NCI-H1105 (cell line): ENCODE data around the gene CNIH1.
A peak's percentile ranks its signal among the peaks of the same experiment; 100 is the strongest.

ENCODE experiments used
- DNase-seq: peaks from one replicate; lab custom pipeline; 2025; lab: John Stamatoyannopoulos, UW

CNIH1 gene

DNA sequence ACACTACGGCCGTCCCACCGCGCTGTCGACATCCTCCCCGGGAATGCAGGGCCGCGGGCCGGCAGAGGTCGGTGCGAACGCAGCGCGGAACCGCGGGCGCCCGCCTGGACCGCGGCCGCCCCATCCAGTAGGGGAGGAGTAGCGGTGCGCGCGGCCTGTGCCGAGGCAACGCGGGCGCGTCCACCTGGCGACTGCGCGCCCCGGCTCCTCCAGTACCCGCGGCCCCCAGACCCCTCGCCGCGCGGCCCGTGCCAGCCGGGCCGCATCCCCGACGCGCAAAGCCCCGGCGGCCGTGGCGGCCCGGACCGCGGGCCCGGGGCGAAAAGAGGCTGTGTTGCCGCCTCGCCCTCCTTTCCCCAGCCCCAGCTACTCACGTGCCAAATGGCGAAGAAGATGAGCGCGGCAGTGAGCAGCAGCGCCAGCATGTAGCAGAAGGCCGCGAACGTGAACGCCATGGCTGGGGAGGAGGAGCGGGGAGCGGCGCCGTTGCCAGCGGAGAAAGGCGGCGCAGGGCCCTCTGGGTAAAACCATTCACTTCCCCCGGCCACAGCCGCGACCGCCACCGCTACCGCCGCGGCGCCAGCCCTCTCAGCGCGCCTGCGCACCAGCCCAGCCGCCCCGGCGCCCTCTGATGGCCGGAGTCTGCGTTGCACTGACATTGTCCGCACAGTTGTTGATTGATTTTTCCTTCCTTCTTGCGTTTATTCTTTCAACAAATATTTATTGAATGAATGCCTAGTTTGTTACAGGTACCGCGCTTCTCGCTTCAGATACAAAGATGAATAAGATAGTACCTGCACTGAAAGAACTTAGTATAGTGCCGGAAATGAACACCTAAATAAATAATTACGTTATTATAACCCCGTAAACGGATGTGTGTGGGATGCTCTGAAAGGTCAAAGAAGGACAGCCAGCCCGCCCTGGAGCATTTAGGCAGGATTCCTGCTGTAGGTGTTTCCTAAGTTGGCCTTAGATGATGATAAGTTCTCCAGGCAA is at the start of gene CNIH1:
Gene CNIH1 (minus strand): TSS at position 502 of the 996 bp plus-strand sequence. CDS start 47 bp downstream, at position 455.
- peak; percentile 91 for DNase-seq

DNA sequence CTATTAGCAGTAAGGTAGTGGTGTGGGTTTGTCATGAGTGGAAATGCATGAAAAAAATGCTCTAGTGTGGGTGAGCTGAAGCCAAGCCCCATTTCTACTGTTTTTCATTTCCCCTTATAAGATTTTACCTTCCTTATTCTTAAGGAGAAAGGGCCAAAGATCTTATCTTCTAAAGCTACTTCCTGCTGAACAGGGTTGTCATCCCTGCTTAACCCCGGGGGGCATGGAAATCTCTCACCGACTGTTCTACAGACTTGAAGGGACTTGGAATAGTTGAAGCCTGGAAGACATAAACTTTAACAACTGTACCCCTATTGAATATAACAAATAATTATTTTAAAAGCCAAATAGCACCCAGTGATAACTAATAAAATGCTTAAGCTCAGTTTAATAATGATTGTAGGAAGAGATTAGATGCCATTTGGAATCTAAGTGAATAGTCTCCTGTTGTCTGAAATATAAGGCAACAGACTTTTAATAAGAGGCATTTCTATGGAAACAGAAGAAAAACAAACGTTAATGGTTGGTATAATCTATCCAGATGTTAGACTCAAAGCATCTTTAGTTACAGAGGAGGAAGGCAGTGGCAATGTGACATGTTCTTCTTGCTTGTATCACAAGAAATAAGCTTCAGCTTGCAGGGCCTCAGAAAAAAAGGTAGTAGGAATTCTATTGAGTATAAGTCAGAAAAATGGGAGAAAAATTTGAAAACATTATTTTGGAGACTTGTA is 49.4 kb upstream of the CNIH1 start:
- no peak for DNase-seq

DNA sequence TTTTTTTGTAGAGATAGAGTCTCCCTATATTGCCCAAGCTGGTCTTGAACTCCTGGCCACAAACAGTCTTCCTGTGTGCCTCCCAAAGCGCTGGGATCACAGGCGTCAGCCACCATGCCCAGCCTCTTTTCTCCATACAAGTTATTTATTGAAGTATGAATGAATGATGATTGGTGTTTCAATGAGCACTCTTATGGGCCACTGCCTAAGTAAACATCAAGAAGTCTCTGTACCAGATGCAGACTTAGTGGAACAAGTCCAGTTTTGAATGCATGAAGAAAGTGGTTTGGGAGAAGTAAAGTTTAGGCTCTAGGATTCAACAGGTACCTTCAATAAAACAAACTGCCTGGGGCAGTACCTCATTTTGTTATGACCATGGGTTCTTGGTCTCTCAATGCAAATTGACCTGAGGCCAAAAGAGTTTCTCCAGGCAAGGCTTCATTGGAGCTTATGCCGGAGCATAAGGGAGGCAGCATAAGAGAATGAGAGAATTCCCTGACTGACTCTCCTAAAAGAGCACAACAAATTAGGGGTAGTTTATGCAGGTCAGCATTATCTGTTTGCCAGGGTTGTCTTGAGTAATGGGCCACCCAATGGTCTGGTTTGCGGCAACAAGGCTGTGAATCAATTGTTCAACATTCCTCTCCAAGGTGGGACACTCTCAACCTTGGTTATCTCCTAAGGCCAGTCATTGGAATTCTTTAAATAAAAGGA is 48.7 kb upstream of the CNIH1 start:
- DNase-seq = no peak

DNA sequence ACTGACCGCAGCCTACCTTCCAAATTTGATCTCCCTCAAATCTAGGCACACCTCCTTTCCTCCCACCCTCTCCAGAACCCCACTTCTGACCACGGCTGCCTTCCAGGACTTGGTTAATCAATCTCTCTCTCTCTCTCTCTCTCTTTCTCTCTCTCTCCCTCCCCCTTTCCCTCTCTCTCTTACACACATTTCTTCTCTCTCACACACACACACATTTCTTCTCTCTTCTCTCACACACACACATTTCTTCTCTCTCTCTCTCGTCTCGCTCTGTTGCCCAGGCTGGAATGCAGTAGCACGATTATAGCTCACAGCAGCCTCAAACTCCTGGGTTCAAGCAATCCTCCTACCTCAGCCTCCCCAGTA is 48.1 kb upstream of the CNIH1 start:
- no peak for DNase-seq

DNA sequence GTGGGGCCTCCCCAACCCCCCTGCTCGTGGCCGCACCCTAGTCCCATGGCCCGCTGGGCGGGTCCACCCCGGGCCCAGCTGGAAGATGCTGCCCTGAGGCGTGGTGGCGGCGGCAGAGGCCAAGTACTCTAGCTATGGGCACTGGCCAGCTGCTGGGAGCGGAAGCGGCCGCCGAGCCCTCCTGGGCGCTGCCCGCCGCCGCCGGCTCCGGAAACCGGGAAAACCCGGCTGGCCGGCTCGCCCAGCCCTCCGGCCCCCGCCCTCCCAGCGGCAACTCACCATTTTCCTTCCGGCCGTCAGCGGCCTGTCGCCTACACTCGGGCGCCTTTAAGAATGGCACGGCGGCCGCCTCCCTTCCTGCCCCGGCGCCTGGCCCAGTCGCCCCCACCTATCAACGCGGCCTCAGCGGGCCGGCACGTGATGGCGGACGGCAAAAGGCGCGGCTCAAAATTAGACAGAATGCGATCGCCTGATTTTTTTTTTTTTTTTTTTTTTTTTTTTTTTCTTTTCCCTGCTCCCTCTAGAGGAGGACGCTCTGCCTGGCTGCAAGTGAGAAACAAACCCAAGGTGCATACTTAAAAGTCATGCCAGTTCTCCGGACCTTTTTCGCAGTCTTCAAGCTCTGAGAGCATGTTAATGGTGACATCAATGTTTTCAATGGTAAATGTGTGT is 47.6 kb upstream of the CNIH1 start, which contains the start of gene GMFB:
Gene GMFB (minus strand): TSS at position 335 of the 672 bp plus-strand sequence. CDS start 53 bp downstream, at position 282.
- peak; percentile 89 for DNase-seq

DNA sequence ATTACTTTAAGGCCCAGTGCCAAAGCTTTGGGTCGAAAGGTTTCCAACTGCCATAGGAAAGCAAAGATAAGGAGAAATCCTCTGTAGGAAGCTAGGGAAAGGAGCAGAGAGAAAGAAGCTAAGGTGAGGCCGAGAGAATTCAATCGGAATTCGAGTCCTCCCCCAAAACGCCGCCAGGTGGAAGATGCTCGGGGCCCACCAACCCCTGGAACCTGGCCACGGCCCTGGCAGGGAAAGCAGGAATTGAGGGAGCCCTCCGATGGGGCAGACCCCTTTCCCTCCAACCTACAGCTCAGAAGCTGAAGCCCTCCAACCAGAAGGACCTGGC is 47.1 kb upstream of the CNIH1 start:
- no peak for DNase-seq

DNA sequence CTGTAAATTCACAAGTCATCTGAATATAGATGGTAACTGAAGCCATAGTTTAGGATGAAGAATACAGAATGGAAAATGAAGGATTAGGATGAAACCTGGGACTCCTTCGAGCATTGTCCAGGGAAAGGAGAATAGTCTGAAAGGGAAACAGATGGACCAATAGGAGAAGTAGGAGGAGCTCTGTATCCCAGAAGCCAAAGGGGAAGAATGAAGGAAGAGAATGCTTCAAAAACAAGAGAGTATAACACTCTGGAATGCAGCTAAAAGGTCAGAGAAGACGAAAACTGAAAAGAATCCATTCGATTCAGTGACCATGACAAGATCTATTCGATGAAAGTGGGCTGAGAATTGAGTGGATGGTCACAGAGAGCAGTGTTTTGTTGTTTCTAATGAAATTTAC is 46.6 kb upstream of the CNIH1 start:
- no peak for DNase-seq

DNA sequence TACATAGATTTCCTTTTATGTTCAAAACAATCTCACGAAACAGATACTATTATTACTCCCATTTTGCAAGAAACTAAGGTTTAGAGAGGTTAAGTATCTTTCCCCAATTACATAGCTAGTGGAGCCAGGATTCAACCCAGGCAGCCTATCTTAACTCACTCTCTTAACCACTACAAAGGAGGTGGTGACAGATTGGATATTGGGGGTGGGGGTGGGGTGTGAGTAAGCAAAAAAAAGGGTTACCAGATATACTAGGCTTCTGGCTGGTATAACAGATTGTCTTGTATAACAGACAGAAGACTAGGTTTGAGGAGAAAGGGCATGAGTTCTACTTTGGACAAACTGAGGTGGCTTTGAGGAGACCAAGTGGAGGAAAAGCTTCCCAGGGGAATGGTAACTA is 45.5 kb upstream of the CNIH1 start:
- DNase-seq = no peak

DNA sequence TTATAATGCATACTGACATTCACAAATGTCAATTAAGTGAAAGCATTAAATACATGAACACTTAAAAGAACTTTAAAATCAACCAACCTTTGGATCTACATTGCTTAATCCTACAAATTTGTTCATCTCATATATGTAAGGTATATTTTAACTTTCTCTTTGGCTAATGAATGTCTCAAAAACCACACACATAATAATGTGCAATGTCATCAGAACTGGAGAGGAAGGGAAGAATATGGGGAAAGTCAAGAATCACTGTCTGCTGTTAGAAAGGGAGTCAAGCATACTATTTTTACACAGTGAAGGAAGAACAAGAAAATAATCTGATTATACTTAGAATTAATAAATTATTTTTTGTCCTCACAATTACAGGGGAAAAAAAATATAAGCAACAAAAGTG is 42.7 kb upstream of the CNIH1 start:
- DNase-seq = no peak

DNA sequence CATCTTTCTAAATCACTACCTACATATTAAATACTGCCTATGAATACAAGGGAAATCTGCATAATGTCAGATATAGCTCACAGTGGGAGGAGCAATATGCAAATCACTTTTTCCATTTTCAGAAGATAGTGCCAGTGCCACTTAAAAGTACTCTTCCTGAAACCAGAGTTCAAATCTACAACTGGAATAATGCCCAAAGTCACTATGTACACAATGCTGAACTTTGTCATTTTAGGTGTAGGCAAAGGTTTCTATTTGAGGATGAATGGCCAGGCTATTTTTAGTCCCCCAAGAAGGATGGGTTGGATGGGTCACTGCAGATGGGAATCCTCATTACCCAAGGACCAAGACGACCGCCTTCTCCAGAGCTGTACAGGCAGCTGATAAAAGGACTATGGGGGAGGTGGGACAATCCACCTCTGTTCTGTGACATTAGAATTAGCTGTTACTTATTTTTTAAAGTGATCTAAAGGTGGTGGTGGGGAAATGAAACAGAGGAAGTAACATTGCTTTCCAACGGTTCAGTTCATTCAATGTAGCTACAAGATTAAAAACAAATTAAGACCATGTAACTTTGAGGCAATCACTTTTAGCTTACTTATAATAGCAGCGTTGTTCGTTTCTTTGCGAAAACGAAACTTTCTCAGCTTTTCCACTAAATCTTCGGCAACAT is 42.0 kb upstream of the CNIH1 start:
- no peak for DNase-seq

DNA sequence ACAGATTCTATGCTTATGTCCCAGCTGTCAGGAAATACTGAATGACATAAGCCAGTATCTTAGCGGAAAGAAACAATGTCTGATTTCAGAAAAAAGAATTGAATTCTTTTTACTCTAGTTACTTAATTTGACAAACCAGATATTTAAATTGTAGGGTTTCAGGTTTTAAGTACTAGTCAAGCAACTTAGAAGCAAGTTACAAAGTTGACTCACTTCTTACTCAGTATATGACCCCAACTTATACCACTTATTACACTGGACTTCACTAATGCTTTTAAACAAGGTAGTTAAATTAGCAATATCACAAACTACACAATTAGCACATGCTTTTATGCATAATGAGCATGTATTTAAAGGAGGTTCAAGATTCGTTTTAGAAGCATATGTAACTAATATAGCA is 40.5 kb upstream of the CNIH1 start:
- no peak for DNase-seq

DNA sequence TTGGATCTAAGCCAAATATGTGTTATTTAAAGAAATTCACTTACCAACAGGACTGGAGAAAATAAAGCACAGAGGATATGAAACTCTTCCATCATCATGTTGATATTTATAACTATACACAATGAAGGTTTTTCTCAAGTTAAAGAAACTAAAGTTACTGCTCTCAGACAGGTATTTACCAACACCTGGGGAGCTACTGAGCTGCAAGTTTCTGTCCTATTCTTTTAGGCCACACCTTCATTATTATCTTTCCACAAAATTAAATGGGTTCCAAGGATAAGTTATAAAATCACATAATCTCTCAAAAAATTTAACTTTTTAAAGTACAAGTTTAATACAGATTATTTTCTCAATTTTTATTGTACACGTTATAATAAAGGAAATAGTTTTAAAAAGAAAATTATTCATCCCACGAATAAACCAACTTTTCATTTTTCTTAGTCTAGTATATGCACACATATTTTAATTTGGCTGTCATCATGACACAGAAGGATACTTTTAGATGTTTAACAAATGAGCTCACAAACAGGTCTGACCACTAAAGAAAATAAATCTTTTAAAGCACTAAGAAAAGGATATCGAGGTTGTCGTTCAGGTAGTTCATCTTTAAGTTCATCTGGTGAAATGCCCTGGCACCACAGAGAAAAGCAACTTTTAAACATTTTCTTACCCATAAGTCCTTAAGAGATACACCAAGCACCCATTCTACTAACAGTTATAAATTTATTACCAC is 39.8 kb upstream of the CNIH1 start:
- DNase-seq = no peak

DNA sequence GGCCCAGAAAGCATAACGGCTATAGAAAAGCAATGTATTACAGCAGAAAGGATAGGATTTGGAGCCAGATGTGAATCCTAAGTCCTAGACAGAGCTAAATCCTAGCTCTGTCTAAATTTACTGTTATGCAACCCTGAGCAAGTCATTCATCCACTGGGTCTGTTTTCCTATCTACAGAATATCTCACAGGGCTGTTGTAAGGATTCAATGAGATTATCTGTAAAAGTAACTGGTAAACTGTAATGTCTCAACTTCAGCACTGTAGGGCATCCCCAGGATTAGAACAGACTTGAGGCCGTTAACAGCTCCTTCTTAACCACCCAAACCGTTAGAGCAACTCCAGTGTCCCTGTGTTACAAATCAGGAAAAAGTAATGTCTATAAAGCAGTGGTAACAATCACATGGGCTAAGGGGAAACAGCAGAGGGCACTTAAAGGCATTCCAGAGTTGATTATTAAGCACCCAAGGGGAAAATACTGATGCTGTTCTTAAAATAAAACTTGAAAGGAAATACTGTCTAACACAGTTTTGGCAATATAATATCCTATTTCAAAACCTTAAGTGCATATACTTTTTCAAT is 37.6 kb upstream of the CNIH1 start:
- no peak for DNase-seq

DNA sequence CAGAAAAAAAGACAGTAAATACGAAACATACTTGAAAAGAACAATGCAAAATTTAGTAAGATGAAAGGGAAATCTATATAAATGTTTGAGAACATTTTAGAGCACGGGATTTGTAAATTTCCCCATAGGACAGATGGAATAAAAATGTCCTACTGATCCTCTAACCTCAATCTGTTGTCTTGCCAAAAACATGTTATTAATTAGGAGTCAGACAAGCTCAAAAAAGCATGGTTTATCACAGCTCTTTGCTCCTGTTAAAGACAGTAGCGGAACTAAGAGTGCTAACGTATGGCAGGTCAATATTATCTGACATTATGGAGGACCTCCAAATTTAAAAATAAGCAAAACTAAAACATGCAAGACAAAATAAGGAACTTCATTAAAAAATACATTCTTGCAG is 34.7 kb upstream of the CNIH1 start:
- DNase-seq = no peak

DNA sequence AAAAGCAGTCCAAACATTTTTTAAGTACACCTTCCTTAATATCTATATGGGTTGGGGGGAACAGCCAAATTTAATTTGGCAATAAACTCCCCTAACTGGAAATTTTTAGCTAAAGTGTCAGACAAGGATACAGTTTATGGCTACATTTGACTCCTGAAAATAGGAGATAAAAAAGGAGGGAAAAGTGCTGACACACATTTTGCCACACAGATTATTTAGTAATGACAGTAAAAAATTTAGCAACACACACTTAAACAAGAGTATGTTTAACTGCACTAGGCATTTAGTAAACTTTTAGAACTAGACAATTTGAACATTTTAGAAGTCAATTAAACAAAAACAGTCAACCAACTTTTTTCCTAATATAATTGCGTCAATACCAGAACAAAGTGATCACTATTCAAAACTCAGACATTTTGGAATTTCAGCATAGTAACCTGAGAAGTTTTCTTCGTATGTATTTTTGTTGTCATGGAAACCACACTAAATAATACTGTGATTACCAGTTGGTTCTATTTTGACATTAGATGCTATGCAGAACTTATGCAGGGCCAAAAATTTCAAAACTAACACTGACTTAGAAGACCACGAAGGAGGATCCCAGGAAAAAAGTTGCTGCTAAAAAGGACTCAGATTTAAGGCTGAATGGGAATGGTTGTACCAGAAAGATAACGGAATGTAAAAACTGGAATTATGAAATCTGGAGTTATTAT is 34.2 kb upstream of the CNIH1 start:
- no peak for DNase-seq

DNA sequence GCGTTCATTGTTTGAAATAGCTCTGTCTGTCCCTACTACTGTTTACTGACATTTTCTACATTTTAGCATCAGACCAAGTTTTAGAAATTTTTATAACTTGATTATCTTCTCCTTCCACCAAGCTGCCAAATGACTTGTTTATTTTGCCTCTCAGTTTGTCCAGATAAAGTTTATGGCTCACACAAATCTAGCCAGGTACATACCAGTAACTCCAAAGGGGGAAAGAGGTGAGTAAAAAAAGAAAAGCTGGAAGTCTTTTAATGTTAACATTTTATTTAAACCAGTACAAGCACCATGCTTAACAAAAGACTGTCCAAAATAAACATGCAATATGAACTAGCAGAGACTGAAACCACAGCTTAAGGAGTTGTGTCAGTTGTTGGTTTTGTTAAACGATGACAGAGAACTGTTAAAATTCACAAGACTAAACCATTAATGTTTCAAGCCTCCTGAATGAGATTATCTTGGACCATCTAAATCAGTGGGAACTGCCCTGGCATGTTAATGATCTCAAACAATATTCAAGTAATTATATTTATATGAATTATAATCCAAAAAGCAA is 33.1 kb upstream of the CNIH1 start:
- DNase-seq = no peak

DNA sequence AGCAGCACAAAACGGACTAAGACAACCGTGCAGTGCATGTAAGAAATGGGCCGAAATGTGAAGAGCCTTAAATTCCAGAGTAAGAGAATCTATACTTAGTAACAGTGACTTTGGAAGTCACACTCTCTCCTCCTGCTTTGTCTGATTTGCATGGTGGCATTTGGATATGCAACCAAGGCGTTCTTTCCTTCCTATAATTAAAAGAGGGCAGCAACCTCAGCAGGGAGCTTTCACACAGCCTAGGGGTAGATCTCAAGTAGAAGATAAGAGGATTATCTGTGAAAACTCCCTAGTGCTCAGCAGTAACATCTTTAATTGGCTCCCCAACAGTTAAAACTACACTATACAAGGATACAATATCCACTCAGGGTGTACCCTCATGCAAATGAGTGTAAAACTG is 31.1 kb upstream of the CNIH1 start:
- no peak for DNase-seq

DNA sequence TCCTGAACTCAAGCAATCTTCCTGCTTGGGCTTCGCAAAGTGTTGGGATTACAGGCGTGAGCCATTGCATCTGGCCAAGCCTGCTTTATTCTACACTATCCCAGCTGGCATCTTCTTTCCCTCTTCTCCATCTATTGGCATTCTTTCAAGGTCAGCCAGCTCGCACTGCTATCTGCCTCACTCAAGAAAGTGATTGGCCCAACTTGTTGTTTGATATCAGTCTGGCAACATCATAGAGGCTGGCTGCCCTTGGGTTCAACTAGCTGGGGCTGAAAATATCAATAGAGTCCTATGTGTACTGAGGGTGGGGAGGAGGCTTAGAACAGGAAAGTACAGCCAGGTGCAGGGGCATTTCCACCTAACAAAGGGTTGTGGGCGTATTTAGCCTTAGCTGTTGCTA is 30.5 kb upstream of the CNIH1 start:
- DNase-seq = no peak

DNA sequence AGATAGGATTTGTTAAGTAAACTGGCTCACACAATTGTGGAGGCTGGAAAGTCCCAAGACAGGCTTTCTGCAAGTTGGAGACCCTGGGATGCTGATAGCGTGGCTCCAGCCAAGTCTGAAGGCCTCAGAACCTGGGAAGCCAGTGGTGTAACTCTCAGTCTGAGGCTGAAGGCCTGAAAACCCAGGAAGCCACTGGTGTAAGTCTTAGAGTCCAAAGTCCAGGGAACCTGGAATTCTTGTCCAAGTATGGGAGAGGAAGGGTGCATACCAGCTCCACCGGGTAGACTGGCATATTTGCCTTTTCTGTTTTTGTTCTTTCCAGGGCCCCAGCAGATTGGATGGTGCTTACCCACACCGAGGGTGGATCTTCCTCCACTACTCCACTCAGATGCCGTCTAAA is 29.5 kb upstream of the CNIH1 start:
- DNase-seq = no peak
